ENCODE data around the gene YTHDC2.
"Not testable (repeated sequence)": the region's sequence is repeated elsewhere in the genome, so short reads cannot be mapped to it uniquely, and the experiment has no call there.

Gene YTHDC2

DNA sequence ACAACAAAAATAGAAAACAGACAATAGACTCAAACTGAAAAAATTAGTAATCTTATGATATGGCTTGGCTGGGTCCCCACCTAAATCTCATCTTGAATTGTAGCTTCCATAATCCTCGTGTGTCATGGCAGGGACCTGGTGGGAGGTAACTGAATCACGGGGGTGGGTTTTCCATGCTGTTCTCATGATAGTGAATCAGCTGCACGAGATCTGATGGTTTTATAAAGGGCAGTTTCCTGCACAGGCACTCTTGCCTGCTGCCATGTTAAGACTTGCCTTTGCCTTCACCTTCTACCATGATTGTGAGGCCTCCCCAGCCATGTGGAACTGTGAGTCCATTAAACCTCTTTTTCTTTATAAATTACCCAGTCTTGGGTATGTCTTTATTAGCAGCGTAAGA is 89.8 kb downstream of the YTHDC2 start:
- DNase-seq (ENCODE audit: low read depth), result not testable (repeated sequence)

DNA sequence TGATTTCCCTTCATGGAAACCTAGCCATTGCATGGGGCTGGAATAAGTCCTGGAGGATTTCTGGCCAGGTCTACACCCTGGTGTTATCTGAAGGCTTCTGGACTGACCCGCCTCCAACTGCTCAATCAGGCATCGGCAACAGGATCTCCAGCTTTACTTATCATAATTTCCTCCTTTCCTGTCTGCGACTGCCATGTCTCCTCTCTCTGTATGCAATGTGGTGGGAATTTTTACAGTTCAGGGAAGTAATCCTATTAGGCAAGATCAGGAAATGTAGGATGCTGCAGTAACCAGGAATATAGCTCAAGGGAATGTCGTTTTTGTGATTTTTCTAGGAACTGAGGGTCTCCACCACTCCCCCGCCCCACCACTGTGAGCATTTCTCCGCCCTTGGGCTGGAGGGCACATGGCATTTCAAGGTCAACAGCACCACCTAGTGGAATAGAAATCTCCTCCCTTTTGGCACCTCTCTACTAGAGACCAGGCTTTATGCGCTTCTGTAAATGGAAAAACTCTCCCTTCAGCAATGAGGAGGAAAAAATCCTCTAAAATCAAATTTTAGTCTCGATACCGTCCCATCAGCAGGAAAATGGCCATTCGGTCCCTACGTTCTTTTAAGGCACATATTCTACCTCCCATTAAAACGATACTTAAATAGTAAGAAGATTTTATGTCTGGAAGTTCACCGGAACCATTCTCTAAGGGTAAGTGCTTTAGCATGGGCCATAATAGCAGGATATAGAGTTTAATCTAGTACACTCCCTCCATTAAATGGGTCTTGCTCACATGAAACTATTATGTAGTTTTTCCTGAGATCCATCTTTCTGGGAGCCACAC is 93.0 kb downstream of the YTHDC2 start:
- DNase-seq (ENCODE audit: low read depth), result no peak

DNA sequence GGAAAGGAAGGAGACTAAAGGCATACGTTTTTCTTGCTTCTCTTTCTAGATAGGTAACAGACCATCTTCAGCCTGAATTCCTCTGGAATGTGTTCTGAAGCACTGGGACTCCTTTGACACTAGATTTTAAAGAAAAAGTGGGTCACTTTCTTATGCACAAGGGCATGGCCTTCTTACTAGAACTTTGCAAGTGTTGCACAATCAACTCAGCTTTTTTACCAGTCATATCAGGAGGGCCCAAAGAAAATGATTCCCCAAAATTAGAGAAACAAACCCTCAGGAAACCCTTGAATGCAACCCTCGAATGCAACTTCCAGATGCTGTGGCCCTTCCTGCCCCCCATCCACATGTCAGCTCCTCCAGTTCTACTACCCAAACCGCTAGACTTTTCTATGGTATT is 93.9 kb downstream of the YTHDC2 start:
- DNase-seq (ENCODE audit: low read depth), result no peak

DNA sequence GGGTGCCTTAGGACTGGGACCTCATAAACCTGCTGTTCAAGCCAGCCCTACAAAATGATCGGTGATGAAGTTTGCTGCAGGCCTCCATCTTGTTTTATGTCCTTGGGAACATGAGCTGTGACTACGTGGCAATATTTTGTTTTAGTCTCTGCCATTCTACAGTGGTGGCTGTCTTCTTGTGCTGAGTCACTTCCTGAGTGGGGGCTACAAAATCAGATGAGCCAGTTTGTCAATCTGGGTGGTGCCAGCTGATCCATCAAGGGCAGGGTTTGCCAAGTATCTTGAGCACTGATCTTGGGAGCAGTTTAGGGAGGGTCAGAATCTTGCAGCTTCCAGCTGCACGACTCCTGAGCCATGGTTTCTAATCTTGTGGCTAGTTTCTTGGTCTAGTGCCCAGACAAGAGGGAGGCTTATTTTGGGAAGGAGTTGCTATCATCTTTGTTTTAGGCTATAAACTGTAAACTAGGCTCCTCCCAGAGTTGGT is 94.7 kb downstream of the YTHDC2 start:
- no peak for DNase-seq (ENCODE audit: low read depth)

DNA sequence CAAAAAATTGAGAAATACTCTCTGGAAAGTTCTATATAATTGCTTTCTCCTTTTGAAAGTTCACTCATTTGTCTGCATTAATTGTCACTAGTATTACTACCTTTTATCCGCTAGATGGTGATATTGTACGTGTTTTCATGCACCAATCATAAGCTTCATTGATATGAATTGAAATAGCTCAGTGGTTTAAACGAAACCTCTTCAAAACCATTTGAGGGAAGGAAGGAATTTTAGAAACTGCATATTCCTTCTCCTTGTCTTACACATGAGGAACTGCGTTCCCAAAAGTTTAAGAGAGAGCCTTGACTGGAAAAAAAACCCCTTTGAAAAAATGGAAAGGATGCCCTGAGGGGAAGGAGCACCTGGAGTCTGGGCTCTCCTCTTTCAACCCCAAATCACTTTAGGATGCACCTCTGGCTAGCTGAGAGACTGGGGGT is 98.6 kb downstream of the YTHDC2 start:
- DNase-seq (ENCODE audit: low read depth), result no peak

- DNase-seq (ENCODE audit: low read depth), result no peak
Measured at GRCh38 chr5:113614191-113614590, 100.7 kb downstream of the YTHDC2 start.

DNA sequence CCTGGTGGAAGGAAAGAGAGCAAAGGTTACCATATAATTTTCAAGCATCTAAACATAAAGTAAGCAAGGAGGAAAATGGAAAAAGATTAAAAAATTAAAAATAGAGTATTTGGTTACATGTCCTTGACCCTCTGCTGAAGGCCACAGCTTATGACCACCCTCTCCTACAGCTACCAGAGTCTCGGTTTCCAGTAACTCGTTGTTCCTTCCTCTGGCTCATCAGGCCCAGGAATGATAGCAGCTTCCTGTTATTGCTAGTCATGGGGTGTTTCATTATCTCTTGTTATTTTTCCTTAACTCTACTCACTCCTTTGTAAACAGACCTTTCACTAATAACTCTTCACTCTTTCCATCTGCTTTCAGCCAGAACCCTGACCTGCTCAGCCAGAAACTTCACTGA is 102.2 kb downstream of the YTHDC2 start:
- DNase-seq (ENCODE audit: low read depth), result no peak

DNA sequence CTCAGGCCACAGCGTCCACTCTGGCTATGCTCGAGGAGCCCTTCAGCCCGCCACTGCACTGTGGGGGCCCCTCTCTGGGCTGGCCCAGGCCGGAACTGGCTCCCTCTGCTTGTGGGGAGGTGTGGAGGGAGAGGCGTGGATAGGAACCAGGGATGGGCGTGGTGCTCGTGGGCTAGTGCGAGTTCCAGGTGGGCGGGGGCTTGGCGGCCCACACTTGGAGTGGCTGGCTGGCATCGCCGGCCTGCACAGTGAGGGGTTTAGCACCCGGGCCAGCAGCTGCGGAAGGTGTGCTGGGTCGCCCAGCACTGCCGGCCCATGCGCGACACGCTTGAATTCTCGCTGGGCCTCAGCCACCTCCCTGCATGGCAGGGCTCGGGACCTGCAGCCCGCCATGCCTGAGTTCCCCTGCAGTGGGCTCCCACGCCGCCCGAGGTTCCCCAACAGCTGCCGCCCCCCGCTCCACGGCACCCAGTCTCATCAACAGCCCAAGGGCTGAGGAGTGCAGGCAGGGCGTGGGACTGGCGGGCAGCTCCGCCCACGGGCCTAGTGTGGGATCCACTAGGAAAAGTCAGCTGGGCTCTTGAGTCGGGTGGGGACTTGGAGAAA is 103.8 kb downstream of the YTHDC2 start:
- no peak for DNase-seq (ENCODE audit: low read depth)

- no peak for DNase-seq (ENCODE audit: low read depth)
Measured at GRCh38 chr5:113632996-113633395, 119.5 kb downstream of the YTHDC2 start.

DNA sequence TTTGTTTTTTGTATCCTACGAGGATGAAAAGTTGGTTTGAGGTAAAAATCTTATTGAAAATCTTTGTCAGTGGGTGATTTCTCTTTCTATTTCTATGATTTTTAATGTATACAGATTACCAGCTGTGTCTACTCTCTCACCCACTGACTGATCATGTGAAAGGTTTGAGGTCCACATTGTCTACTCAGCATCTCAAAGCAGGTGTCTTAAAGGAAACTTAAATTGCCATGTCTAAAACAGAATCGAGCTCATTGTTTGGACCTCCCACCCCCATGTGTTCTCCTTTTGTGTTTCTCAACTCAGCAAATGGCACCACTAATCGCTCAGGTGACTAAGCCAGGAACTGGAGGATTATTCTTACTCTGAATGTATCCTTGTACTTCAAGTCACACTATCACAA is 121.5 kb downstream of the YTHDC2 start:
- no peak for DNase-seq (ENCODE audit: low read depth)

DNA sequence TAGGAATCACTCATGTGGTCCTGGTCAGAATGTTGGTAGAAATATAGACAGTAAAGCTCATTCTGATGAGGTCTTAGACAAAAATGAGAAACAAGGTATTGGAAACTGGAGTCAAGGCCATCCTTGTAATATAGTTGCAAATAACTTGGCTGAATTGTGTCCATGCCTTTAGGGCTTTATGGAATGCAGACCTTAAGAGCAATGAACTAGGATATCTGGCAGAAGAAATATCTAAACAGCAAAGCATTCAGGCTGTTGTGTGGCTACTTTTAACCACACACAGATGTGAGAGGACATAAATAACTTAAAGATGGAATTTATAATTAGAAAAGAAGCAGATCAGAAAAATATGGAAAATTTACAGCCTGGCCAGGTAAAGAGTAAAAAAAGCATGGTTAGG is 128.2 kb downstream of the YTHDC2 start:
- DNase-seq (ENCODE audit: low read depth), result no peak

All from GM04503 (cell line).